GM19240 (cell line): ENCODE results near the gene RETSAT.
"Not testable (repeated sequence)": the region's sequence is repeated elsewhere in the genome, so short reads cannot be mapped to it uniquely, and the experiment has no call there.

Experiments
- DNase-seq: peaks from one replicate; pipeline ENCODE4 v3.0.0; 2011; ENCODE audit warnings: low spot score; ENCODE audit not compliant: insufficient read length

The RETSAT gene

DNA sequence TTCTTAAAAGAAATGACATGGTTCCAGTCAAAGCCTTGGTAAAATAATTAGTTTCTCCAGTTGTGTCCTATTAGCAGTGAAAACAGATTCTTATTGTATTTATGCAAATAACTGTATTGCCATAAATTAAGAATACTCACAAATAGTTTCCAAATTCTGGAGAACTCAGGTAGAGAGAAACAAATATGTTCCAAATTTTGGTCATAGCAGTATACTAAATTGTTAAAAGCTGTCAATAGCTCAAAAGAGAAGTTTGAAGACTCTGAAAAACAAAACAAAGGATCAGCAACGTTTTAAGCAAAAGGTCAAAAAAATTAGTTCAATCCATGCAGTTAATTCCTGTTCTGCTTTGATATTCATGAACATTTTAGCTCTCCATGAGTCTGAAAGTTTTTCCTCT, 25.7 kb upstream of the RETSAT start:
- DNase-seq: no peak

DNA sequence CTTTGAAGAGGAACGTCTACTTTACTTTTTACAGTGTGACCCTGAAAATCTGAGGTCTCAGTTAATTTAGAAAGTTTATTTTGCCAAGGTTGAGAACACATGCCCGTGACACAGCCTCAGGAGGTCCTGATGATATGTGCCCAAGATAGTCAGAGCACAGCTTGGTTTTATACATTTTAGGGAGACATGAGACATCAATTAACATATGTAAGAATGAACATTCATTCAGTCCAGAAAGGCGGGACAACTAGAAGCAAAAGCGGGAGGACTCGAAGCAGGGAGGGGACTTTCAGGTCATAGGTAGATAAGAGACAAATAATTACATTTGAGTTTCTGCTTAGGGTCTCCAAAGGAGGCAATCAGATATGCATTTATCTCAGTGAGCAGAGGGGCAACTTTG, 23.9 kb upstream of the RETSAT start:
- DNase-seq: no peak

DNA sequence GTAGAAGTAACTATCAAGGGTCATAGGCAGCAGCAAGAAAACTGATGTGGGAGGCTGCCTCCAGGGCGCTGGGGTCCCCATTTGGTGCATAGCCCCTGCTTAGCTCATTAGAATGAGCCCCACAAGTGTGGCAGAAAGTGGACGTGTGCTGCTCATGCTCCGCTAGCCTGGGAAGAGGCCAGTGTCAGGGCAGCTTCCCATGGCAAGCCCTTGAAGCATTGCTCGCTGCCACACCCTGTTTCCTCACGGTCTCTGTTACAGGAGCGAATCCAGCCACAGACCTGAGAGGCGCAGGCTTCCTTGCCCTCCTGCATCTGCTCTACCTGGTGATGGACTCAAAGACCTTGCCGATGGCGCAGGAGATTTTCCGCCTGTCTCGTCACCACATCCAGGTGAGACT, 22.8 kb upstream of the RETSAT start:
- no peak for DNase-seq

DNA sequence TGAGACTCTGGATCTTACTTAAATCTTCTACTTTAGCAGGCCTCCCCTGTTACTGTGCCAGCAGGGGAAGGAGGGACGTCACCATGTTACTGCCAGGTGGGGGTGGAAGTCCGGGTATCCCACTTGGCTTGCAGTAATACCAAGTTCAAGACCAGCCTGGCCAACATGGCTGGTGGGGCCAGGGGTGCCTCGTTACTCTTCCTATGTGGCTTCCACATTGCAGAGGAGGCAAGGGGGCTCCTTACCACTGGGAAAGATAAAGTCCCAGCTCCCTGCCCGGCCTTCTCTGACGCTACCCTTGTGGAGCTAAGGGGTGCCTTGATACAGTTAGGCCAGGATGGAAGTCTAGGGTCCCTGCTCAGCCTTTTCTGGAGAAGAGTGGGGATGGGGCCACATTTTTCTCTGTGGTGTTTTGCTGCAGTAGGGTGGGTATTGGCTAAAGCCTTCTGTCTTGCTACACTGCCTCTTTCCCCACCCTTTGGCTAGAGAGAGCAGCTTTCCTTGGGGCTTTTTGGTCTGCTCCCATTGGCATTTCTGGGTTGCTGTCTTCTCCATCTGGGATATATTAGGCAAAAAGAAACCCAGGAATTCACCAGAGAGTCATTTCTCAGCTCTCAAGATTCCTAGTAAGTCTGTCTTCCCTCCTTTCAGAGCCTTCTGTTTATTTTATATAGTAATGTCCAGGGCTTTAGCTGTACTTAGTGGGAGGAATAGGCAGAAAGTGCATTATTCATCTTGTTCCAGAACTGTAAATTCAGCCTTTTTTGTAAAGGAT, 22.1 kb upstream of the RETSAT start:
- no peak for DNase-seq

DNA sequence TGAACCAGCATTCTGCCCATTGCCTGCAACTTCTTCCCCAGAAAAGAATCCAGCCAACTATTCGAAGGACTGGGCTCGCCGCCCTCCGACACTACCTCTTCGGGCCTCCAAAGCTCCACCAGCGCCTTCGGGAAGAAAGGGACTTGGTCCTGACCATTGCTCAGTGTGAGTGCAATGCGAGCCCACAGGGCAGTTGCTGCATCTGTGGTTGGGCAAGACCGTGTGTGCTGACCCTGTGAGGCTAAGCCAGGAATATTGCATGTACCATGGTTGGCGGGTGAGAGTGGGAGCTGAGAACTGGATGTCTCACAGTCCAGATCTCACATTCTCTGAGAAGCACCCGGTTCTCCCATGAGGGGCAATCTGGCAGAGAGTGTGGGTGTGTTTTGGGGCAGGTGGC, 16.7 kb upstream of the RETSAT start:
- no peak for DNase-seq

- no peak for DNase-seq
Observed at GRCh38 chr2:85369500-85369899, 15.2 kb upstream of the RETSAT start.

DNA sequence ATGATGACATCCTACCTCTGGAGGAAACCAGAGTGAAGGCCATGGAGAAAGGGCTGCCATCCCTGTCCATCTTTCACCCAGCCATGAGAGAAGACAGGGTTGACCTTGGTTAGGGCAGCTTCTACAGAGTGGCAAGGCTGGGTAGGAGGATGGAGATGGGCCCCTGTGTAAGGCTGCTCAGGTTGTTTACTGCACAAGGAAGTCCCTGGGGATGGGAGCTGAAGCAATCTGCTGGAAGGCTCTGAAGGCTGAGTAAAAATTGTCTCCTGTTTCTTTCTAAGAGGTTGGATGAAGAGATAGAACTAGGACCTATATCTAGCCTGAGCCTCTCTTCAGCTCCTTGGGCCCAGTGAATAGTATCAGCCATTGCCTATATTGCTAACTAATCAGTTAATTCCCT, 14.6 kb upstream of the RETSAT start:
- DNase-seq: no peak

DNA sequence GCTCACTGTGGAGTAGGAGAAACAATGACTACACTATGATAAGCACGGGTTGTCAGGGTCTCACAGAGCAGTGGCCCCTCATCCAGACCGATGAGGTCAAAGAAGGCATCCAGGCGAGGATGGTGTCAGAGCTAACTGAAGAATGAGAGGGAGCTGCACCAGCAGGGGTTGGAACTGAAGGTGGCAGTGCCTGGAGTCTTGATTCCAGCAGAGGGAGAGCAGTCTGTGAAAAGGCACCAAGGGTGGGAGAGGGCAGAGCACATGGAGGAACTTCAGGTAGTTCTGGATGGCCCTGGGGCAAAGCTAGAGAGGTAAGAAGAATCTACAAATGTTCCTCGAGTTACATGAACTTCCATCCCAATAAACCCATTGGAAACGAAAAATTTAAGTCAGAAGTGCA, 12.9 kb upstream of the RETSAT start:
- DNase-seq: no peak

- not testable (repeated sequence) for DNase-seq
Observed at GRCh38 chr2:85362653-85363387, 8.5 kb upstream of the RETSAT start.

DNA sequence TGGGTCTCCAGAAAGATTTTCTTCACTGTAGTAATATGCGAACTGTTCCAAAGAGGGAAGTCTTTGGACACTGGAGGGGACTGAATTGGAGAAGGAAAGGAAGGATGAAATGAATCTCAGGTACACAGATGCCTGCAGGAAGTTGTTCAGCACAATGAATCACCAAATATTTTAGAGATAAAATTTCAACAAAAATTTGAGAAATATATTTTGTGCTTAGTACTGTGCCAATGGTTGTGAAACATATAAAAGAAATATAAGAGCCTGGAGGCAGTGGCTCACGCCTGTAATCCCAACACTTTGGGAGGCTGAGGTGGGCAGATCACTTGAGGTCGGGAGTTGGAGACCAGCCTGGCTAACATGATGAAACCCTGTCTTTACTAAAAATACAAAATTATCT, 3.4 kb upstream of the RETSAT start:
- DNase-seq: no peak

GRCh38 chr2:85356186-85356585, 1.9 kb upstream of the RETSAT start:
- no peak for DNase-seq

DNA sequence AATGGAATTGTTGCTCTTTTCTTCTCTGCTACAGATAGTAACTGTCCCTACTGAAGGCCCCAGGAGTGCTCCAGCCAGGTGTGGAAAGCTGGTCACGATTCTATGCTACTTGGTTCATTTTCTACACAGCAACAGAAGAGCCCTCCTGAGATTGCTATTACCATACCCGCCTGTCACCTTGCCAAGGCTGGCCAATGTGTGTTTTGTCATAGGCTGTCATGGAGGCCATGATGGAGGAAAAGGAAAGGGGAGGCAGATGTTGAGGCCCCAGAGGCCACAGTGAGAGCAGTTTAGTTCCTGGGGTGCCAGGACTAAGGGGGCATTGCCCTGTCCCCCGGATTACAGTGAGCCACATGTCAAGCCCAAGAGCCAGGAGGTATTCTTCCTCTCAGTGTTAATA, 1.2 kb upstream of the RETSAT start:
- DNase-seq: no peak

DNA sequence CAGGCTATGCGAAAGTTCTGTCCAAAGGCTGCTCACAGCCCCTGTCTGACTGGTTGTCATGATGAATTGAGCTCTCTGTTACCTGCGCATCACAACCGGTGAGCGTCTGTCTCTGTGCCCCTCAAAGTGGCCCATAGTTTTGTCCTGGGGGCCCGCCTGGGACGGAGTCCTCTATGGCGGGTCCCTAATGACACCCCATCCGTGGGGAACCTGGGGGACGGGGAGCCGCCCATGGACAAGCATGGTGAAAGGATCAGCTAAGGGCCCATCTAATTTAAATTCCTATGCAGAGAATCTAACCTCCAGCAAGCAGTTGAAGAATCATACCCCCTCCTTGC, 714 bp upstream of the RETSAT start:
- DNase-seq: no peak

DNA sequence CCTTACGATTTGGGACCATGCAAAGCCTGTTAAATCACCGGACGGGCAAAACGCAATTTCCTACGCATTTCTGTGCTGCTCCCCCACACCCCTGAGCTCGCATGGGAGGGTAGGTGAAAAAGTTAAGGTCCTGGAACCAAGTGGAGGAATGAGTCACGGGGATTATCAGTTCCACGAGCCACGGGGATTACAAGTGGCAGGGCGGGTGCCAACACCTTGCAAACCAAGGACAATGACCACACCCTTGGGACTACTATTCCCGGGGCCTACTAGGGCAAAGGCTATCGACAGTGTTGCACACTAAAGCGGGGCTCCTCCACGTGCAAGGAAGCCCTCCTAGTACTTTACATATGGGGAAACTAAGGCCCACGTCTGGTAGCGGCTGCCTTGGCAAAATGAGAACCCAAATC, 447 bp downstream of the RETSAT start:
- DNase-seq: no peak

GRCh38 chr2:85347599-85347998, 6.7 kb downstream of the RETSAT start:
- DNase-seq: no peak

DNA sequence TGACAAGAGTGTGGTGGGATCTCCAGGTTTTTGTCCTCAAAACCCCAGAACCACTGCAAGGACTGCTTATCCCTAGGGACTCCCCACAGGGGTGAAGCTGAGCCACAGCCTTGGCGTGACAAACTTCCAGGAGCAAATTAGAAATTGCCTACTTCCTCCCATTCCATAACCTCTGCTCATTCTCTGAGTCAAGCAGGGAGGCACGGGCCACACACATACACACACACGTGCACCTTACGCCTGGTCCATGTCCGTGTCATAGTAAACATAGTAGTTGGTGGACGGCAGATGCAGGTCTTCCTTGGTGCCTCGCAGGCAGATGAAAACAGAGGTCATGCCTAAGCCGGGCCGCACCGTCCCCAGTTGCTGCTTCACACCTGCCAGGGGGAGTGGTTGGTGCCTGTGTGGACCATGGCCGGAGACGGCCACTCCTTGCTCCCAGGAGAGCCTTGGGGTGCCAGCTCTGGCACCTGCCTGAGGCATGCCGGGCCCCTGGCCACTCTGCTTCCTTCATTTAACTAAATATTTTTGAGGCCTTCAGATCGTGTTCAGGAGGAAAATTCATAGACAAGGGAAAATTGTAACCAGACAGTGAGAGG, 9.9 kb downstream of the RETSAT start:
- DNase-seq: no peak

DNA sequence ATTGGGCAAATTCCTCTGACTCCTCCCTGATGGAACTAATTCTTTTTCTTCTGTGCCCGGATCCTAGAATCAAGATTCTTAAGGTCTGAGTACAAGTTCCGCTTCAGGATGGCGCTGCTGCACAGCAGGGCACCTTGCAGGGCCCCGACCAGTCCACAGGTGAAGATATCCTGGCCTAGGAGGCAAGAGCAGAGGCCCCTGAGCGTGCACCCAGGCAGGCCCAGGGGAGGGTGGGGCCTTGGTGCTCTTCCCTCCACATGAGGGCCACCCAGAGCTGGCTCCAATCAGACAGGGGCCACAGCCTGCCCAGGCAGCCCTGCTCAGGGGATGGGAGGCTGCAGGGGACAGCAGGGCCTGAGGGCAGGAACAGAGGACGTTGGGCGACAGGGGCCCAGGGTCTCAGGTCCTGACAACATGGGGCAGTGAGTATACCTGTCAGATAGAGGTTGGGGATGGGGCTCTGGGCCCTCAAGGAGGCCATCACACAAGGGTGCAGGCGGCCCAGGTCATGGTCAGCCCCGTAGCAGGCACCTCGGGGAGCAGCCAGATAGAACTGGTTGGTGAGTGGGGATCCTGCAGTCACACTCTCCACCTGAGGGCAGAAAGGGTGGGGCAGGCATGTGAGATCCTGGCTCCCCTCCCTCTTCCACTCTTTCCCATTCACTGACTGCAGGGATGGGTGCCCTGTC, 11.0 kb downstream of the RETSAT start:
- not testable (repeated sequence) for DNase-seq

DNA sequence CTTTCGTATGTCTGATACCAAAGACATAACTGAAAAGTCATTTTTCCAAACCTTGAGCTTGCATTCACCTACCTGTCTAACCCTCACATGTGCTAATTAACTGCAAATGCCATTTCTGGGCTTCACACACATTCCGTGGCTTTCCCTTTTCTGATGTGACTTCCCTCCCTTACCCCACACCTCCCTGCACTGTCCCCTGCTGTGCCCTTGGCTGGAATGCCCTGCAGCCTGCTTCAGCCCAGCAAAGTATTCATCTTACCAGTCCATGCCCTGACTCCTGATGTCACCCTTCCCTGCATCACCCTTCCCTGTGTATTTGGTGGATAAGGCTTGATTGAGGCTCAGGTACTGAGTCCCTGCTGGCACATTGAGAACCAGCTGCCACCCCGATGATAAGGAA, 12.2 kb downstream of the RETSAT start:
- DNase-seq: no peak

DNA sequence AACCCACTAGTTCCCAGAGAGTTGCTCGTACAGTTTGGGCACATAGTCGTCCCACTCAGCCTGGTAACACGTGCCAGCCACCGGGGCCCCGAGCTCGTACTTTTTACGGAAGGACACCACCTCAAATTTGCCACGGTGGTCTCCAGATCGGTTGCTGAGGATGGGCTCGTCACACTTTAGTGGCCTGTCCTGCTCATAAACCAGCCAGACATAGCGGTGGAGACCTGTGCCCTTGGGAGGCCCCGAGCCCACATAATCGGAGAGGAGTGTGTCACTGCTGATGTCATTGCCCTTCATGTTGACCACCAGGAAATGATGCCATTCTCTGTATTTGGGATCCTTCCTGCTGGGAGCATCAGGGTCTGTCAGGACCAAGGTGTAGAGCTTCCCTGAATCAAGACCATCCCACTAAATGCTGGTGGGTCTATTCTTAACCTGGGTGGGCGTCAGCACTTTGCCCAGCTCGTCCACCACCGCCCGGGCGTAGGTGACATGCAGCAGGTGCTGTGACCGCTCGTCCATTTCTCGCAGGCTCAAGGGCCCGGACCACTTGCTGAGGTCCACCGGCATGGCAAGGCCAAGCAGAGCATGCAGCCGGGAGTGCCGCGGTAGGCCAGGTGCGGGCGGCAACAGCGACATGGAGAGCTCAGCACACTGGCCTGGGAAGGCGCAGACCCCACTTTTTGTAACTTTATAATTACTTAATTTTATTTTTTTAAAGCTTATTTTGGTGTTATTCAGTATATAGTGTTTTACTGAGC, 12.9 kb downstream of the RETSAT start:
- DNase-seq: no peak

GRCh38 chr2:85340034-85340892, 14.1 kb downstream of the RETSAT start:
- no peak for DNase-seq
